GM18508 (cell line): ENCODE results near the gene KRR1.
"Not testable (repeated sequence)": the region's sequence is repeated elsewhere in the genome, so short reads cannot be mapped to it uniquely, and the experiment has no call there.

Experiments
- ATAC-seq: cut with Tn5 transposase; IDR thresholded peaks from one replicate; pipeline ENCODE4 v1.9.1; 2021; ENCODE audit warnings: moderate number of reproducible peaks; ENCODE audit not compliant: insufficient read depth, unreplicated experiment

KRR1 gene

DNA sequence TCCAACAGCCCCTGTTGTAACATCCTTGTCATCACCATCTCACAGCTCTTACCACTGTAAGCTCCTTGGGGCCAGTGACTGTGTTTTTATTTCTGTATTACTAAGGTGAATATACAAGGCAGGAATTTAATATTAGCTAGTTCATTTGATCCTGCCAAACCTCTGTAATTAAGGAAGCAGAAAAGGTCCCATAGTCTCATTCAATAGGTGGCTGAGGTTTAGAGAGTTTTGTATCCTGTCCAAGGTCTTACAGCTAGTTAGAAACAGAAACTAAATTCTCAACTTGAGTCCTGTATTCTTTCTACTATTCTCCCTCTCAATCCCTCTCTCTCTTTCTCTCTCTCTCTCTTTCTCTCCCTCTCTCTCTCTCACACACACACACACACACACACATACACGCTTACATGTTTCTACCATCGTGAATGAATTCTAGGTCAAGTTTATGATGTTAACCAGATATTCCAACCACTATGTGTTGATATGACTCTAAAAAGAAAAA, 31.4 kb downstream of the KRR1 start:
- peak; percentile 33 for ATAC-seq

- ATAC-seq: no peak
Observed at GRCh38 chr12:75478116-75478794, 33.2 kb downstream of the KRR1 start.

DNA sequence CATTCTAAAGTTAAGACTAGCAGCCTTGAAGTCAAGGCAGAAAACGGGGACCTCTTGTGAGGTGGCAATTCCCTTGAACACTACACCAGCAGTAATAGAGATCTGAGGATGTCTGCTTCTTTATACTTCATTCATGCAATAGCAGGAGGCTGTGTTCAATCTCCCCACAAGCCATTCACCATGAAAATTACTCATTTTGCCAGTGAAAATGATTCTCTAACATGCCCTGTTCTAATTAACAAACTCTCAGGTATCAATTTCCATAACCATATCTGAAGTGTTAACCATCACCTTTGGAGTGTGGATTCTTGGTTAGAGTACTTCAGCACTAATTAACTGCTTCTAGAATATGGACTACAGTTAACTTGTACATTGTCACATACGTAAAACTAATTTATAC, 34.3 kb downstream of the KRR1 start:
- no peak for ATAC-seq

GRCh38 chr12:75476071-75476470, 35.3 kb downstream of the KRR1 start:
- ATAC-seq: no peak

- no peak for ATAC-seq
Observed at GRCh38 chr12:75474116-75474515, 37.3 kb downstream of the KRR1 start.

- ATAC-seq: peak; percentile 54
Observed at GRCh38 chr12:75471902-75472890, 39.2 kb downstream of the KRR1 start.

DNA sequence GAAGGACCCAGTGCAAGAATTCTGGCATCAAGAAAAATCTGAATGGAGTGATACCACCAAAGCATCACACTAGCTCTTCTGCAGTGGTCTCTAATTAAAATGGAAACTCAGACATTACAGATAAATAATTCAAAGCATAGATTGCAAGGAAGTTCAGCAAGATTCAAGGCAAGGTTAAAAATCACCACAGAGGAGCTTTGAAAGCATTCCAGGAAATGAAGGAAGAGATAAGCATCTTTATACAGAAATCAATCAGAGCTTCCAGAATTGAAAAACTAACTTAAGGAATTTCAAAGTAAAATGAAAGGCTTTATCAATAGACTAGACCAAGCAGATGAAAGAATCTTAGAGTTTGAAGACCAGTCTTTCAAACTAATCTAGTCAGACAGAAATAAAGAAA, 51.2 kb downstream of the KRR1 start:
- no peak for ATAC-seq

DNA sequence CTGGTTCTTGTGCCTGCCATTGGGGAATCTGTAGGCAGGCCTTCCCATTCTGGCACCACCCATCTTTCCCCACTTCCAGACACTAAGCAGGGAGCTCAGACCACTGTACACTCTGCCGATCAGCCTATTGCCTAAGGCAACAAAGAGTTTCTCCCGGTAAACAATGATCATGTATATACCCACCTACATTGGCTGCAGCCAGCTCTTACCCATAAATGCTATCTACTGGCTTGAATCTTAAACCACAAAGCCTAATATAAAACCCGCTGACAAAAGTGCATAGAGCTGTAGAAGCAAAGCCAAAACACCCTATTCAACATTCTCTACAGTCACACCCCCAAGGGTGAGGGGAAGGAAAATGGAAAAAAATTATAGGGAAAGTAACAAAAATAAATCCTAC, 51.7 kb downstream of the KRR1 start:
- ATAC-seq: no peak

GRCh38 chr12:75457866-75458265, 53.5 kb downstream of the KRR1 start:
- ATAC-seq: not testable (repeated sequence)

GRCh38 chr12:75457191-75457590, 54.2 kb downstream of the KRR1 start:
- no peak for ATAC-seq

DNA sequence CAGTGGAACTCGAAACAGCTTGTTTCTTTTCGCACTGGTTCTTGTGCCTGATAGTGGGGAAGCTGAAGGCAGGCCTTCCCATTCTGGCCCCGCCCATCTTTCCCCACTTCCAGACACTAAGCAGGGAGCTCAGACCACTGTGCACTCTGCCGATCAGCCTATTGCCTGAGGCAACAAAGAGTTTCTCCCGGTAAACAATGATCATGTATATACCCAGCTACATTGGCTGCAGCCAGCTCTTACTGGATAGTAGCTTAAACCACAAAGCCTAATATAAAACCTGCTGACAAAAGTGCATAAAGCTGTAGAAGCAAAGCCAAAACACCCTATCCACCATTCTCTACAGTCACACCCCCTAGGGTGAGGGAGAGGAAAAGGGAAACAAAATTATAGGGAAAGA, 55.6 kb downstream of the KRR1 start:
- ATAC-seq: no peak

GRCh38 chr12:75452675-75453330, 58.6 kb downstream of the KRR1 start:
- no peak for ATAC-seq

- no peak for ATAC-seq
Observed at GRCh38 chr12:75447691-75448393, 63.6 kb downstream of the KRR1 start.

DNA sequence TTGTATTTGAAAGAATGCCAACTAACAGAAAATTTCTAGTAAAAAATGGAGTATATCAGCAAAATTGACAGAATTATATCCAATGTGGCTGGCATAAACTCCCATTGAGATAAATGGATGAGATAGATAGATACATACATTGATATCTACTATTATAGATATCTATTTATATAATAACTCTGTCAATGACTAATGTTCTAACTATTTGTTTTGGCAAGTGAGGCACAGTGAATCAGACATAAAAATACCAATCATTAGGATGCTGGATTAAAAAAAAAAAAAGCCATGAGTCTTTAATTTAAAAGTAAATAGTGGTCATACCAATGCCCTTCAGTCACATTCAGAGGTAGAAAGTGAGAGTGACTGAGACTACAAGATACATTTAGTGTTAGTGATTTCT, 64.6 kb downstream of the KRR1 start:
- ATAC-seq: no peak

DNA sequence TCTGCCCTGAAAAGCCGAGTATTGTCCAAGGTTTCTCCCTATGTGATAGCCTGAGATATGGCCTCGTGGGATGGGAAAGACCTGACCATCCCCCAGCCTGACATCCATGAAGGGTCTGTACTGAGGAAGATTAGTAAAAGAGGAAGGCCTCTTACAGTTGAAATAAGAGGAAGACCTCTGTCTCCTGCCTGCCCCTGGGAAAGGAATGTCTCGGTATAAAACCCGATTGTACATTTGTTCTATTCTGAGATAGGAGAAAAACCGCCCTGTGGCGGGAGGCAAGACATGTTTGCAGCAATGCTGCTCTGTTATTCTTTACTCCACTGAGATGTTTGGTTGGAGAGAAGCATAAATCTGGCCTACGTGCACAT, 66.3 kb downstream of the KRR1 start:
- ATAC-seq: not testable (repeated sequence)

DNA sequence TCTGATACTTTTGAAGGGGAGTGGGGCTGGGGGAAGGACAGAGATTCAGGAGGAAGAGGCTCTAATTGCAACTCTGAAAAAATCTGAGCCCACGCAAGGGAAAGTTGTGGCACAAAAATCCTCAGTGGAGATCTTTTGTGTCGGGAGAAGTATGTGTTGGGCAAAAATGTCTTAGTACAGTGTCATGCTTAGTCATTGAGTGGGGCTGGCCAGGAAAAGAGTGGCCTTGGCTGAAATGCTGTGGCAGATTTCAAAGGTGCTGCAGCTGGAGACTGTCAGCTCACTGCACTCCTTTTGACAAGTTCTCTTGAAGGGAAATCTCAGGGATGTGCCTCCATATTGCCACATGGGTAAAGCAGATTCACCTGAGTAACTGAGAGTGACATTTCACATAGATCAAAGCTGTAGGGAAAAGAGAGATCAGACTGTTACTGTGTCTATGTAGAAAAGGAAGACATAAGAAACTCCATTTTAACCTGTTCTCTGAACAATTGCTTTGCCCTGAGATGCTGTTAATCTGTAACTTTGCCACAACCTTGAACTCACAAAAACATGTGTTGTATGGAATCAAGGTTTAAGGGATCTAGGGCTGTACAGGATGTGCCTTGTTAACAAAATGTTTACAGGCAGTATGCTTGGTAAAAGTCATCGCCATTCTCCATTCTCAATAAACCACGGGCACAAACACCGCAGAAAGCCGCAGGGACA, 66.8 kb downstream of the KRR1 start:
- no peak for ATAC-seq

DNA sequence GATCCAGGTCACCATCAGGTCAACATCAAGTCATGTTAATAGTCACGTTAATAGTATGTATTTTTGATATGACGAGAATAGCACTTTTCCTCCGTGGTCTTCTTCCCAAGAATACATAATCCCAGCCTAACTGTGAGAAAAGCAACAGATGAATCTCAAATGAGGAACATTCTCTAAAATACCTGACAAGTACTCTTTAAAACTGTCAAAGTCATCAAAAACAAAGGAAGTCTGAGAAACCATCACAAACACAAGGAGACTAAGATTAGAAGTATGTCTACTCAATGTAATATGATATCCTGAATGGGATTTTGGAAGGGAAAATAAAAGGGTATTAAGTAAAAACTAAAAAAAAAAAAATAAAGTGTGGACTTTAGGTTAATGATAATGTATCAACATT, 67.7 kb downstream of the KRR1 start:
- no peak for ATAC-seq

DNA sequence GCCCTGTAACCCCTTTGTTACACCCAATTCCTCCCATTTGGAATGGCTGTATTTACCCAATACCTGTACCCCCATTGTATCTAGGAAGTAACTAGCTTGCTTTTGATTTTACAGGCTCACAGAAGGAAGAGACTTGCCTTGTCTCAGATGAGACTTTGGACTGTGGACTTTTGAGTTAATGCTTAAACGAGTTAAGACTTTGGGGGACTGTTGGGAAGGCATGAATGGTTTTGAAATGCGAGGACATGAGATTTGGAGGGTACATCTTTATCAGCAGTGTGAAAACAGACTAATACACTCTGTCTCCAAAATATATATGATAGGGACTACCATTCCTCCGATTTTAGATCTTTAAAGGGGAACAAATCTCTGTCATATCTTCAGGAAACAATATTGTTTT, 69.0 kb downstream of the KRR1 start:
- ATAC-seq: not testable (repeated sequence)

- ATAC-seq: not testable (repeated sequence)
Observed at GRCh38 chr12:75441687-75442449, 69.5 kb downstream of the KRR1 start.
